BLaER1 treated with 17β-estradiol and CSF1 and Interleukin-3, amounts not matched to agents 10 nM and 100 nM (cell line): ENCODE data around the gene SSC5D.

Source experiments
- H3K27ac ChIP-seq, 11 experiments: shearing (Covaris generic); formaldehyde crosslinking; 2 replicates each; pipeline ENCODE4 v1.8.1; 2022
- H3K27me3 ChIP-seq, 11 experiments: shearing (Covaris generic); formaldehyde crosslinking; 2 replicates each; pipeline ENCODE4 v1.8.1; 2022
- H3K36me3 ChIP-seq, 11 experiments: shearing (Covaris generic); formaldehyde crosslinking; 2 replicates each; pipeline ENCODE4 v1.8.1; 2022
- H3K4me1 ChIP-seq, 10 experiments: shearing (Covaris generic); formaldehyde crosslinking; 2 replicates each; pipeline ENCODE4 v1.8.1; 2022
- H3K4me2 ChIP-seq, 11 experiments: shearing (Covaris generic); formaldehyde crosslinking; 2 replicates each; pipeline ENCODE4 v1.8.1; 2022
- H3K4me3 ChIP-seq, 10 experiments: shearing (Covaris generic); formaldehyde crosslinking; 2 replicates each; pipeline ENCODE4 v1.8.1; 2022
- H3K9ac ChIP-seq, 11 experiments: shearing (Covaris generic); formaldehyde crosslinking; 2 replicates each; pipeline ENCODE4 v1.8.1; 2022
- H3K9me3 ChIP-seq, 11 experiments: shearing (Covaris generic); formaldehyde crosslinking; replicated peaks in 1 of 11; 2 replicates each; pipeline ENCODE4 v1.8.1; 2022
- H4K20me1 ChIP-seq, 11 experiments: shearing (Covaris generic); formaldehyde crosslinking; 2 replicates each; pipeline ENCODE4 v1.8.1; 2022
- Cebpa-rat ChIP-seq, 11 experiments: shearing (Covaris generic); IDR thresholded peaks; 2 replicates each; pipeline ENCODE4 v1.8.1; 2022

Gene SSC5D

DNA sequence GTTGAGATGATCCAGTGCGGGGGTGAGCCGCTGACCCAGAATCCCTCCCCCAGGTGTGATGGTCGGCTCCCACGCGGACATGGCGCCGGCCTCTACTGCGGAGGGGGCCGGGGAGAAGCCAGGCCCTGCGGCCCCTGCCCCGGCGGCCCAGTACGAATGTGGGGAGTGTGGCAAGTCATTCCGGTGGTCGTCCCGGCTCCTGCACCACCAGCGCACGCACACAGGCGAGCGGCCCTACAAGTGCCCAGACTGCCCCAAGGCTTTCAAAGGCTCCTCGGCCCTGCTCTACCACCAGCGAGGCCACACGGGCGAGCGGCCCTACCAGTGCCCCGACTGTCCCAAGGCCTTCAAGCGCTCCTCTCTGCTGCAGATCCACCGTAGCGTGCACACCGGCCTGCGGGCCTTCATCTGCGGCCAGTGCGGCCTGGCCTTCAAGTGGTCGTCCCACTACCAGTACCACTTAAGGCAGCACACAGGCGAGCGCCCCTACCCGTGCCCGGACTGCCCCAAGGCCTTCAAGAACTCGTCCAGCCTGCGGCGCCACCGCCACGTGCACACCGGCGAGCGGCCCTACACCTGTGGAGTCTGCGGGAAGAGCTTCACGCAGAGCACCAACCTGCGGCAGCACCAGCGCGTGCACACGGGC, 7.0 kb upstream of the SSC5D start:
- Histone ChIP-seq H3K4me1 (peaks cover 47 to 57% (median 54%) of the 10 kb centered on the region in 10 experiments), H3K9ac (no peak overlapping the region), H3K27ac (no peak overlapping the region), H3K36me3 (peaks cover 4 to 32% (median 12%) of the 10 kb centered on the region in 11 experiments; a peak in 15 of 22 replicates), H3K9me3 (no peaks in the 10 kb centered on the region), H3K27me3 (no peaks in the 10 kb centered on the region), H4K20me1 (peaks cover 0 to 50% (median 13%) of the 10 kb centered on the region in 11 experiments; a peak in 13 of 22 replicates), H3K4me3 (no peak overlapping the region), H3K4me2 (no peak overlapping the region)
- TF ChIP-seq Cebpa-rat (IDR thresholded peaks at IDR 0.05) = no peak

DNA sequence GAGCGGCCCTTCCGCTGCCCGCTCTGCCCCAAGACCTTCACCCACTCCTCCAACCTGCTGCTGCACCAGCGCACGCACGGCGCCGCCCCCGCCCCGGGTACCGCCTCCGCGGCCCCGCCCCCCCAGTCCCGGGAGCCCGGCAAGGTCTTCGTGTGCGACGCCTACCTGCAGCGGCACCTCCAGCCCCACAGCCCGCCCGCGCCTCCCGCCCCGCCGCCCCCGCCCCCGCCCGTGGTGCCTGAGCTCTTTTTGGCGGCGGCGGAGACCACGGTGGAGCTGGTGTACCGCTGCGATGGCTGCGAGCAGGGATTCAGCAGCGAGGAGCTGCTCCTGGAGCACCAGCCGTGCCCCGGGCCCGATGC, 6.5 kb upstream of the SSC5D start:
- H3K4me2 ChIP-seq = no peak overlapping the region
- peaks cover 4 to 32% (median 12%) of the 10 kb centered on the region in 11 experiments; a peak in 15 of 22 replicates for H3K36me3 ChIP-seq
- H3K27ac ChIP-seq = no peak overlapping the region
- H3K9ac ChIP-seq = no peak overlapping the region
- no peak overlapping the region for H3K4me3 ChIP-seq
- no peaks in the 10 kb centered on the region for H3K27me3 ChIP-seq
- no peaks in the 10 kb centered on the region for H3K9me3 ChIP-seq
- no peak for TF ChIP-seq Cebpa-rat (IDR thresholded peaks at IDR 0.05)
- peaks cover 52 to 62% (median 59%) of the 10 kb centered on the region in 10 experiments for H3K4me1 ChIP-seq
- peaks cover 0 to 52% (median 13%) of the 10 kb centered on the region in 11 experiments; a peak in 14 of 22 replicates for H4K20me1 ChIP-seq

DNA sequence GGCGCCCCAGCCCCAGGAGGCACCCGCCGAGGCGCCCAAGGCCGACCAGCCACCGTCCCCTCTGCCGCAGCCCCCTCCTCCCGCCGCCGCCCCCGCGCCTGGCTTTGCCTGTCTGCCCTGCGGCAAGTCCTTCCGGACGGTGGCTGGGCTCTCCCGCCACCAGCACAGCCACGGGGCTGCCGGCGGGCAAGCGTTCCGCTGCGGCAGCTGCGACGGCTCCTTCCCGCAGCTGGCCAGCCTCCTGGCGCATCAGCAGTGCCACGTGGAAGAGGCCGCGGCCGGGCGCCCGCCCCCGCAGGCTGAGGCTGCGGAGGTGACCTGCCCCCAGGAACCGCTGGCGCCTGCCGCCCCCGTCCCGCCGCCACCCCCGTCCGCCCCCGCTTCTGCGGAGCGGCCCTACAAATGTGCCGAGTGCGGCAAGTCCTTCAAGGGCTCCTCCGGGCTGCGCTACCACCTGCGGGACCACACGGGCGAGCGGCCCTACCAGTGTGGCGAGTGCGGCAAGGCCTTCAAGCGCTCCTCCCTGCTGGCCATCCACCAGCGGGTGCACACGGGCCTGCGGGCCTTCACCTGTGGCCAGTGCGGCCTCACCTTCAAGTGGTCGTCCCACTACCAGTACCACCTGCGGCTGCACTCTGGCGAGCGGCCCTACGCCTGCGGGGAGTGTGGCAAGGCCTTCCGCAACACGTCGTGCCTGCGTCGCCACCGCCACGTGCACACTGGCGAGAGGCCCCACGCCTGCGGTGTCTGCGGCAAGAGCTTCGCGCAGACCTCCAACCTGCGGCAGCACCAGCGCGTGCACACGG, 5.9 kb upstream of the SSC5D start:
- Histone ChIP-seq H3K4me1 (peaks cover 58 to 67% (median 63%) of the 10 kb centered on the region in 10 experiments), H3K9me3 (no peaks in the 10 kb centered on the region), H3K4me2 (no peak overlapping the region), H3K27ac (no peak overlapping the region), H3K27me3 (no peaks in the 10 kb centered on the region), H3K9ac (no peak overlapping the region), H3K4me3 (no peak overlapping the region), H3K36me3 (peaks cover 4 to 32% (median 12%) of the 10 kb centered on the region in 11 experiments; a peak in 15 of 22 replicates), H4K20me1 (peaks cover 0 to 56% (median 13%) of the 10 kb centered on the region in 11 experiments; a peak in 14 of 22 replicates)
- no peak for TF ChIP-seq Cebpa-rat (IDR thresholded peaks at IDR 0.05)

DNA sequence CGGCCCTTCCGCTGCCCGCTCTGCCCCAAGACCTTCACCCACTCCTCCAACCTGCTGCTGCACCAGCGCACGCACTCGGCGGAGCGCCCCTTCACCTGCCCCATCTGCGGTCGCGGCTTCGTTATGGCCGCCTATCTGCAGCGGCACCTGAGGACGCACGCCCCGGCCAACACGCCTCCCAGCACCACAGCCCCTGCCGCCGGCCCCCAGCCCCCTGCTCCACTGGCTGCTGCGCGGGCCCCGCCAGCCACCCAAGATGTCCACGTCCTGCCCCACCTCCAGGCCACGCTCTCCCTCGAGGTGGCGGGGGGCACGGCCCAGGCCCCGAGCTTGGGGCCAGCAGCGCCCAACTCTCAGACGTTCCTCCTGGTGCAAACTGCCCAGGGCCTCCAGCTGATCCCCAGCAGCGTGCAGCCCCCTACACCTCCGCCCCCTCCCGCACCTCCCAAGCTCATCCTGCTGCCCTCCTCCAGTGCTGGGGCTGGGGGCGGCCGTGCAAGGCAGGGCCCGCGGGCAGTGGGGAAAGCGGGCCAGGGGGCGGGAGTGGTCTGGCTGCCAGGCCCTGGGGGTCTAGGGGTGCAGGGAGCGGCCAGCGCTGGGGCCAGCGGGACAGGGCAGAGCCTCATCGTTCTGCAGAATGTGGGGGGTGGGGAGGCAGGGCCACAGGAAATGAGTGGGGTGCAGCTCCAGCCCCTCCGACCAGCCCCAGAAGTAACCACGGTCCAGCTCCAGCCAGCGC, 5.1 kb upstream of the SSC5D start:
- Histone ChIP-seq H4K20me1 (peaks cover 0 to 61% (median 12%) of the 10 kb centered on the region in 11 experiments; a peak in 14 of 22 replicates), H3K27me3 (no peaks in the 10 kb centered on the region), H3K9me3 (no peaks in the 10 kb centered on the region), H3K4me3 (no peak overlapping the region), H3K9ac (peak overlapping the region in 4 of 11 experiments; percentile 78 to 83 (median 82); a peak in 4 of 22 replicates), H3K4me2 (peak overlapping the region in 10 of 11 experiments; percentile 89 to 100 (median 97); a peak in 15 of 22 replicates), H3K4me1 (peaks cover 57 to 66% (median 62%) of the 10 kb centered on the region in 10 experiments), H3K36me3 (peaks cover 4 to 32% (median 12%) of the 10 kb centered on the region in 11 experiments; a peak in 15 of 22 replicates), H3K27ac (no peak overlapping the region)
- TF ChIP-seq Cebpa-rat (IDR thresholded peaks at IDR 0.05) = no peak

DNA sequence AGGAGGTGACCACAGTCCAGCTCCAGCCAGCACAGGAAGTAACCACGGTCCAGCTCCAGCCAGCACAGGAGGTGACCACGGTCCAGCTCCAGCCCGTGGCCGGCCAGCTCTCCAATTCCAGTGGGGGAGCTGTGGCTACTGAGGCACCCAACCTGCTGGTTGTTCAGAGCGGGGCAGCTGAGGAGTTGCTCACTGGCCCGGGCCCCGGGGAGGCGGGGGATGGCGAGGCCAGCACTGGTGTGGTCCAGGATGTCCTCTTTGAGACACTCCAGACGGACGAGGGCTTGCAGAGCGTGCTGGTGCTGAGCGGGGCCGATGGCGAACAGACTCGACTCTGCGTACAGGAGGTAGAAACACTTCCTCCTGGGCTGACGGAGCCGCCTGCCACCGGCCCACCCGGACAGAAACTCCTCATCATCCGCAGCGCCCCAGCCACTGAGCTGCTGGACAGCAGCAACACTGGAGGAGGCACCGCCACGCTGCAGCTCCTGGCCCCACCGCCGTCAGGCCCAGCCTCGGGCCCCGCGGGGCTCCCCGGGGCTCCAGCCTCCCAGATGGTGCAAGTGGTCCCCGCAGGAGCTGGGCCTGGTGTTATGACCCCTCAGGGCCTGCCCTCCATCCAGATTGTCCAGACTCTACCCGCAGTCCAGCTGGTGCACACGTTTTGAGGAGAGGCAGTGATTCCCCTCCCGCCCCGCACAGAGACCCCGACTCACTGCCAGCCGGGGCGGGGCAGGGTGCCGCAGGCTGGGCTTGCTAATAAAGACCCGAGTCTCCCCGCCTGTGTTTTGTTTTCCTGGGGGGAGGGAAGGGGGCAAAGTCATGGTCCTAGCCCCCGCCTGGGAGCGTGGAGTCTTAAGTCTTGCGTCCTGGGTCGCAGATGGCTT, 4.3 kb upstream of the SSC5D start:
- H3K9me3 ChIP-seq = no peaks in the 10 kb centered on the region
- no peak for TF ChIP-seq Cebpa-rat (IDR thresholded peaks at IDR 0.05)
- peak overlapping the region in 10 of 11 experiments; percentile 63 to 80 (median 72); a peak in 19 of 22 replicates for H3K27ac ChIP-seq
- no peaks in the 10 kb centered on the region for H3K27me3 ChIP-seq
- H3K36me3 ChIP-seq = peaks cover 4 to 32% (median 12%) of the 10 kb centered on the region in 11 experiments; a peak in 15 of 22 replicates
- peak overlapping the region; percentile 71 to 83 (median 78) for H3K9ac ChIP-seq
- H3K4me2 ChIP-seq = peak overlapping the region; percentile 89 to 100 (median 96)
- peaks cover 0 to 58% (median 8%) of the 10 kb centered on the region in 11 experiments; a peak in 13 of 22 replicates for H4K20me1 ChIP-seq
- H3K4me3 ChIP-seq = peak overlapping the region; percentile 64 to 79 (median 68)
- H3K4me1 ChIP-seq = peaks cover 56 to 64% (median 60%) of the 10 kb centered on the region in 10 experiments

DNA sequence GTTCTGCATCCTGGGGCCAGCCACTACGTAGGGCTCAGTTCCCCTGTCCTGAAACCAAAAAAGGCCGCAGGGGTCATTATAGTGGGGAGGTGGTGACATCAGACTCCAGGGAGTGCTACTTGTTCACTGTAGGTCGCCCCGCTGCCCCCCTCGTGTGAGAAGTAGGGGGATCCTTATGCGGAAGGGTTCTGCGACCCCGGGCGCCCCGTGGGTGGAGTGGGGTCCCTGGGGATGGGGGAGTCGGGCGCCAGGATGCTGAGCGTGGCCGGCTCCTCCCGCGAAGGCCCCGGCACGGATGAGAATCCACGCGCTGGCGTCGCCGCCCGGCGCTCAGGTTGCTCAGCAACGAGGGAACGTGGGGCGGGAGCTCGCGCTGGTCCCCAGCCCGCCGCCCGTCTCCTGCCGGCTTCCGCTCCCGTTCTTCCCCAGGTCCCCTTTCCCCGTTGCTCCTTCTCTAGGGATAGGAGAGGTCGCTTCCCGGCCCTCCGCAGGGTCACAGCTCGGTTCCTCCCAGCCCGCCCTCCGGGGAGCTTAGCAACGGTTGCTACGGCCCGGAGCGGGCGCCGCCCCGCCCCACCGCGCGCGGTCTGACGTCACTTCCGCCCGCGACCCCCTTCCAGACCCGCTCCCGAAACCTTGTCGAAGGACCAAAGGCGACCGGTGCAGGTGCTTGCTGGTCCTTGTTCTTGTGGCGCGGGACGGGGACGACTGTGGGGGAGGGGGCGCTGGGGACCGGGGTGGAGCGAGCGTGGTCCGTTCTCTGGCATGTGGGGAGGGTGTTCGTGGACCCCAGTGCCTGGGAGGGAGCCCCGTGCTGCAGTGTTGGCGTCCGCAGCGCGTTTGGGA, 3.4 kb upstream of the SSC5D start, which contains the start of gene NAT14:
NAT14 (plus strand) TSS at position 596 of the 846 bp plus-strand sequence. CDS start 521 bp downstream, outside the sequence.
- peak within 1 kb of the TSS; percentile 62 to 80 (median 72) for H3K27ac ChIP-seq

DNA sequence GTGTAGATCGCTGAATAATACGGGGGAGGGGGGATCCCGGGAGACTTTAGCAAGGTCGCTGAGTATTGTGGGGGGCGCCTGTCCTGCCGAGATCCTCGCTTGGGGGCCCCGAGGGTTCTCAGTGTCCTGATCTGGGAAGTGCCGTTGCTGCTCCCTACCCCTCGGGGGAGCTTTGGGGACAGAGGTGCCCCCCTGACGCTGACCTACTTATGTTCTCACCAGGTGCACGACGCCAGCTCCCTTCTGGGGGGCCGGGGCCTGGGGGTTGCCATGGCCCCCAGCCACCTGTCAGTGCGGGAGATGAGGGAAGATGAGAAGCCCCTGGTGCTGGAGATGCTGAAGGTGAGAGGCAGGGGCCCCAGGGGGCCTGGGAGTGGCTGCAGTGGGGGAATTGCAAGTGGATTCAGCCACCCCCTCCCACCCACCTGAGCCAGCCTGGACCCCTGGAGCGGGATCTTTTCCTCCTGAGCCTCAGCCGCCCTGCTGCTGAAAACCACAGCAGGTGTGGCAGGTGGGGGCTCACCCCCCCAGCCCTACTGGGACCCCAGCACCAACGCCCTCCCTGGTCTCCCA, 2.7 kb upstream of the SSC5D start:
- H3K27ac ChIP-seq = peak overlapping the region; percentile 62 to 80 (median 72)
- H4K20me1 ChIP-seq = peaks cover 0 to 46% (median 0%) of the 10 kb centered on the region in 11 experiments; a peak in 10 of 22 replicates
- H3K4me3 ChIP-seq = peak overlapping the region; percentile 64 to 79 (median 68)
- H3K9ac ChIP-seq = peak overlapping the region; percentile 71 to 83 (median 78)
- H3K9me3 ChIP-seq = no peaks in the 10 kb centered on the region
- peaks cover 4 to 31% (median 12%) of the 10 kb centered on the region in 11 experiments; a peak in 15 of 22 replicates for H3K36me3 ChIP-seq
- TF ChIP-seq Cebpa-rat (IDR thresholded peaks at IDR 0.05) = no peak
- H3K4me2 ChIP-seq = peak overlapping the region; percentile 89 to 100 (median 96)
- H3K4me1 ChIP-seq = peaks cover 51 to 66% (median 59%) of the 10 kb centered on the region in 10 experiments
- H3K27me3 ChIP-seq = no peaks in the 10 kb centered on the region

More for the DNA sequence above, 3.4 kb upstream of the SSC5D start, which contains the start of gene NAT14:
- TF ChIP-seq Cebpa-rat (IDR thresholded peaks at IDR 0.05) = no peak
- Histone ChIP-seq H3K4me2 (peak within 1 kb of the TSS; percentile 89 to 100 (median 96)), H3K36me3 (peaks cover 4 to 32% (median 12%) of the 10 kb centered on the region in 11 experiments; a peak in 15 of 22 replicates), H3K9ac (peak within 1 kb of the TSS; percentile 71 to 83 (median 78)), H3K27me3 (no peaks in the 10 kb centered on the region), H3K9me3 (no peaks in the 10 kb centered on the region), H3K4me3 (peak within 1 kb of the TSS; percentile 64 to 79 (median 68)), H3K4me1 (peaks cover 51 to 64% (median 59%) of the 10 kb centered on the region in 10 experiments), H4K20me1 (peaks cover 0 to 50% (median 3%) of the 10 kb centered on the region in 11 experiments; a peak in 11 of 22 replicates)
